ENCODE data around the gene TXNL4A.

DNA sequence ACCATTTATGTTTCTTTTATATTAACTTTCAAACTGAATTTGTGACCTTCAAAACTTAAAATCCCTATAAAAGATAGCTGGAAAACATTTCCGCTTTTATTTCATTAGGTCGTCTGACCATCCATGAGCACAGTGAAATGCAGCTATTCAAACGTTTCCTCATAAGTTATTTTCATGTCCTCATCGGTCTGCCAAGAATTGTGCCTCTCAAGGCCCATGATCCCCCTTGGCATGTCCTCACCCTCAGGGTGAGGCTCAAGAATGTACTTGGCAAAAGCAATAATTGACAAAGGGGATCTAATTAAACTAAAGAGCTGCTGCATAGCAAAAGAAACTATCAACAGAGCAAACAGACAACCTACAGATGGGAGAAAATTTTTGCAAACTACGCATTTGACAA is 49.3 kb downstream of the TXNL4A start:
- no peak for TF ChIP-seq MAX (IDR thresholded peaks at IDR 0.05)
- TF ChIP-seq EP300 (IDR thresholded peaks at IDR 0.05; ENCODE audit: borderline replicate concordance) = no peak

All from Ishikawa (cell line).